Renal cortex interstitium (tissue), 11 donors: ENCODE measurements around the gene KCNJ6. TPM values are rescaled to one million over a fixed set of nuclear protein-coding genes. Genes with fewer than 3 reads are reported as not detected.
A peak's percentile ranks its signal among the peaks of the same experiment; 100 is the strongest.

Experiments
- DNase-seq, 11 donors: peaks; one replicate each; pipeline ENCODE4 v3.0.0-alpha.2; 2013; ENCODE audit warnings: low read depth in 9 of 11, low spot score in 4 of 11; ENCODE audit errors: extremely low read depth in 1 of 11
- polyA plus RNA-seq, 3 donors: library from polyadenylated mRNA; unstranded; fragments of 120-200 nt; gene quantifications; one replicate each; pipeline ENCODE4 v1.2.1, GENCODE V29; 2013; ENCODE audit not compliant: insufficient read length in 3 of 3

Gene KCNJ6
- polyA plus RNA-seq, 3 donors, result 0.26 to 0.29 (median 0.28) TPM

DNA sequence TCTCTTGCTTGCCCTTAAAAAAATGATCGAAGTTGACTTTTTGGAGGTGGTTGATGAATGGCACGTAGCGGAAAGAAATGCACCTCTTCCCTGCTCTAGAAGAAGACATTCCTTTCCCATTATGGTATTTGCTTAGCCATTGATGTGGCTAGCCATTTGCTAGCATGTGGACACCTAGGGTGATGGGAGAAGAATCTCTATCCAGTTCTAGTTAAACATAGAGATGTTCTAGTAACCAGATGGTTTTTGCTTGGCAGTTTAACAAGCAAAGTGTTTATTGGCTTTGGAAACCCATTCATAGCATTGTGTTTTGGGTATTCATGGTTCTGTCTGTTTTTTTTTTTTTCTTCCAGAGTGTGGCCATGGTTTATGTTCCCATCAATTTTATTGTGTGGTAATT, 78.9 kb downstream of the KCNJ6 start:
- DNase-seq, result no peak

DNA sequence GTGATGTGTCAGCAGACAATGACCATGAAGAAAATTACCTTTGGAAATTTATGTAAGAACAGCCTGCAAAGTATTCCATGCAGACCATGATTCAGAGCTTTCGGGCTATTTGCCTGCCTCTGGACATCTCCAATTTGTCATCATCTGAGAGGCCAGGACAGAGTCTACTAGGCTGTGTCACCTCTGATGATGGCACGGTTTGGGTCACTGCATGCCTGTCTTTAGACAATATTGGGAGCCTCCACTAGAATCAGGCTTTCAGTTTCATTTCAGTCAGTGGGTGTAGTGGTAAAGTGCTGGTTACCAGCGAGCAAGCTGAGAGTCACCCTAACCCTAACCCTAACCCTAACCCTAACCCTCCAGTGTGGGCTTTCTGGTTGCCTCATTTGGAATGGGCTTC, 80.8 kb downstream of the KCNJ6 start:
- no peak for DNase-seq

DNA sequence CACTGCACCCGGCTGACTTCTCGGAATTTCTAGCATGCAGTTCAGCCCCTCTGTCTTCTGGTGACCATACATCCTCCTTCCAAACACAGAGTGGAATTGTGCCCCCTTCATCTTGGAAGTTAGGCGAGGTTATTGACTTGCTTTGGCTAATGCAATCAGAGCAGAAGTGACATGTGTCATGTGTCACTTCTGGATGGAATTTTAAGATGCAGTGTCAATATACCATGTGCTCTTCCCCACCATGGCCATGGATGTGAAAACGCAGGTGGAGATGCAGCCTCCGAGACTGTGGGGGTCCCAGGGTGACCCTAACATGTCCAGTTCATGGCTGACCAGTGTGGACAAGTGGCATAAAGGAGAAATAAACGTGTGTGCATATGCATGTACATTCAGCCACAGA, 83.0 kb downstream of the KCNJ6 start:
- no peak for DNase-seq

DNA sequence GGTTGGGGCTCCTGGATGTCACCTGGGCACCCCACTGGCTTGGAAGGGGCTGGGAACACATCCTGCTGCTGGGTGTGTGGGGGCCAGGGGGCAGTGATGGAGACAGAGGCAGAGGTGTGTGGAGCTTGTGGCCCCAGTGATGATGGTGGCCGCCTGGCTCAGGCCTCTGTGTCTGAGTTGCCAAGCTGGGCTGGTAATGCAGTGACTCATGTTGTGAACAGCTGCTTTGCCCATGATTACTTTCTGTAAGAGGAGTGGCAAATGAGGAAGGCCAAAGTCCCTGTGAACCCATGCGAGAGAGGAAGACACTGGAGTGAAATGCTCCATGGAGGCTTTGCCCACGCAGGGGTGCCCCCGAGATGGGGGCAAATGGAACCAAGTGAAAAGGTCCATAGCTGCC, 86.8 kb downstream of the KCNJ6 start:
- no peak for DNase-seq

DNA sequence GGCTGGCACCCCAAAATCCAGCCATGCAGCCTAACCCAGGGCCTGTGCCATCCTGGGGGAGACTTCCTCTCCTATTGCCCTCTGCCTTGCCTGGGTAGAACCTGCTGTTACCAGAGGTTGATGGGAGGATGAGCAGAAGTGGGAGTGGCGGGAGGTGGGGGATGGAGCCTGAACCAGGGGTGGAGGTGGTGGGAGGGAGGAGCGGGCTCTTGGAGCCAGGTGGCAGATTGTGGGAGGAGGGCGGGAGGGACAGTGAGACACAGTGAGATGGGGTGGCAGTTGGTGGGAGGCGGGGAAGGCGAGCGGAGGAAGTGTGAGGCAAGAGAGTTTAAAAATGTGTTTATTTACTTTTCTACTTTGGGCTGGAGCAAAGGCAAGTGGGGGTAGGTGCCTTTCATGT, 87.3 kb downstream of the KCNJ6 start:
- DNase-seq, result peak in 4 of 11 donors; percentile 30 to 40 (median 36)

DNA sequence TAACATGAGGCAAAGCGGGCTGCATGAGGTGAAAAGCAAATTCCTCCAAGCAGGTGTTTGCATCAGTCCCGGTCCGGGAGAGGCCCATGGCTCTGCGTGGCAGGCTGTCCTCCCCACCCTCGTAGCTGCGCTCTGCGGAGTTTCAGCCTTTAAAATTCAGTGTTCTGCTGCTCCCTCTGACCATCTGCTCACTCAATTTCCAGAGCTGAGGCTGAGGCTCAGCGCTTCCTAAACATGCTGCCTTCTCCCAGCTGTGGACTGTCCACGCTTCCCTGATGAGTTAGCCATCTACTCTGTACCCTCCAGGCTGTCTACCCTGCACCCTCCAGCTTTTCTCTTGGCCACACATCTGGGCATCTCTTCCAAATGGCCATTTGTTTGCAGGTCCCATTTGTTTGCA, 87.7 kb downstream of the KCNJ6 start:
- DNase-seq, result peak in 1 of 11 donors; percentile 13

DNA sequence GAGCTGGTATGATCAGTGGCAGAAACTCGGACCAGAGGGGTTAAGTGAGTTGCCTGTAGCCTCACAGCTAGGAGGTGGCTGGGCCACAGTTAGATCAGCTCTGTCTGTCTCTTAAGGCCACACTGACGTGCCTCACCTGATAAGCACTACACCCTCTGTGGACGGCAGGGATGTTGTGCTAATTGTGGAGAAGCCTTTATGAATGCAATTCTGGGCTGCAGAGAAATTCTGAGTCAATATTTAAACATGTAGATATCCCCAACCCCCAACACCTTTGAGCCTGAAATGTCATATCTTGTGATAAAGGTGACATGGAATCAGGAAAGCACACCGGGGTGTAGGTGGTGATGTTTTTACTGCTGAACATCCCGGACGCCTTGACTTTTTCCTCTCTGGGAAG, 88.3 kb downstream of the KCNJ6 start:
- DNase-seq, result no peak

DNA sequence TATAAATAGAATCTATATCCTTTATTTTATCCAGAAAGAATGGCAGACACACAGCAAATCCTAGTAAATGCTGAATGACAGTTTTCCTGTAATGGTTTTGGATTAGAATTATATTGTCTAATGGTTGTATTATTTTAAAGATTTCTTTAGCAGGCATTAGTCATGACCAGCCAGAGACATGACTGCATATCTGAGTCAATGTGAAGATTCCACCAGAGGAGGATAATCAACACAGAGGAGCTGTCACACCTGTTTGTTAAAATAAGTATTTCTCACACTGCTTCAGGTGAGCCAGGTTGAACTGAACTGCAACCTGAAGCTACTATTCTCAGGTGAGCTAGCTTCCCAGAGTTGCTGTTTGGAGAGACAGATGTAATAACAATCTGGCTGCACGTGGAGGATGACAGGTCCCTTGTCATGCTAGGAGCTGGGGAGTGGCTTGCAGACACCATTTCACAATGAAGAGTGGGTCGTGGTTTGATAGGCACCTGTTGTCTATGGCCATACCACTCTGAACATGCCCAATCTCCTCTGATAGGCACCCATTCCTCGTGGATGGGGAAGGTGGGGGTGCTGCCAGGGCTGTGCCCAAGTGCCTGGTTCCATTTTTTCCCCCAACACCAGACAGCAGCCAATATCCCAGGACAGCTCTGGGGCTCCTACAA, 94.3 kb downstream of the KCNJ6 start:
- DNase-seq, result no peak

DNA sequence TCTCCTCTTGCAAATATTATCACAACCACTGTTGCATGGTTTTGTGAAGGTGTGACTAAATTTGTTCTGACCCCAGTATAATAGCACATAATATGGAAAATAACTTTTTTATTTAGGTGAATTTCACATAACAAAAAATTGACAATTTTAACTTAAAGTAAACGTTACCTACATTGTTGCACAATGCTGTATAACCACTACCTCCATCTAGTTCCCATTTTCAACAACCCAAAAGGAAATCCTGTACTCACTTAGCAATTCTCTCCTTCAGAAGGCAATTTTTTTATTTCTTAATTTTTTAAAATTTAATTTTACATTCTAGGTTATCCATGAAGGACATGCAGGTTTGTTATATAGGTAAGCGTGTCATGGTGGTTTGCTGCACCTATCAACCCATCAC, 95.2 kb downstream of the KCNJ6 start:
- DNase-seq, result no peak

DNA sequence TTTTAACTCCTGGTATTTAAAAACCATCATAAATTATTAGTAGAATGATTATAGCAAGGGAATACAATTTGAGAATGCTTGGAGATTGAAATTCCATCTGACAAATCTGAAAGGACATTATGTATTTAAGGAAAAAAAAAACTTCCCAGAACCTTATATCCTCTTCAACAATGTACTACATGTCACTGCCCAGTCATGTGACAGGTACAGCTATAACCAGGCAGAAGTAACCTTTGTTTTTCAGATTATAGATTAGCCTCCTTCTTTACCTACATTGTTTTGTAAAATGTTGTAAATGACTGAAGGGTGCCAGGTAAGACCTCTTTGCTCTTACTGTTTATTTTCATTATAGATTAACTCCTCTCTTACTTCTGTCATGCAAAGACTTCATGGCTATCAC, 96.9 kb downstream of the KCNJ6 start:
- no peak for DNase-seq

DNA sequence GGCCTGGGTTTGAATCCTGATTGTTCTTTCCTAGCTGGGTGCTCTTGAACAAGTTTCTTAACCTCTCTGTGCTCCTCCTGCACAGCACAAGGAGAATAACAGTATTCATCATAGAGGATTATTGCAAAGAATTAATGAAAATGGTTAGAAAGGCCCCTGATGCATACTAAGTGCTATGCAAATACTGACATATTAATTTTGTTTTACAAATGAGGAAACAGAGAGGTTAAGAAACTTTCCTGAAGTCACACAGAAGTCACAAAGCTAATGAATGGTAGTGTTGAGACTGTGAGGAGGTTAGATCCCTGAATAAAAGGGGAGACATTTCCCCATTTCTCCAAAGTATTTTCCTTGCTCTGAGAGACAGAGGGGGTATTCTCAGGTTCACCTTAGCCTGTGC, 99.0 kb downstream of the KCNJ6 start:
- no peak for DNase-seq

DNA sequence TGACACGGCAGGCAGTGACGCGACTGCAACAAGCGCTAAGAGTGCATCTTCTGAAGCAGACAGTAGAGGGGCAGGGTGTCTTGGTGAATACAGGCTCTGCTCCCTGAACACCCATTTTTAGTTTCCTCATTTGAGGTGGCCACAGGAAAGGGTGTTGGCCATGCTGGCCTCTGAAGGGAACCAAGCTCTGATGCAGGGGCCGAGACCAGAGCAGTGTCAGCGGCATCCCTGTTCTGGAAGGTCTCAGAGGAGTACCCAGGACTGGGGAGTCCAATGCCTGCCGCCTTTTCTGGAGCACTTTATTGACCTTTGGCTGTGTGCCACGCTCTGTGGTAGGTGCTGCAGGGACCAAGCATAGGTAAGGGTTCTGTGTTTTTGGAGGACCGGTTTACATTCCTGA, 100.4 kb downstream of the KCNJ6 start:
- DNase-seq, result no peak

DNA sequence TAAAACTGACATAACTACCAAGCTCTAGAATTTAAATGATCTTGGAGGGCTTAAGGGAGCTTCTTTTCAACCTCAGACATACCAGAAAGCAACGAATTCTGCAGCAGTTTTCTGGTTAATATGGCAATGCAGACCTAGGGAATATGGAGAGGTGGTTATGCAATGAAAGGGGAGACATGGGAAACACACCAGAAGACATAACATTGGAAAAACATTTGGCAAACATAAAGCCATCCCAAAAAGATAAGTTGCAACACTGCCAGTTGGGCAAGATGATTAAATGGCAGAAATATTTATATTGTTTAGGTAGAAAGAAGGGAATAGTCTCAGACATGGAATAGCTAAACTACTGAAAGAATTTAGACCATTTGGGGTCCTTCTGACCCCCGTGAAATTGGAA, 104.5 kb downstream of the KCNJ6 start:
- DNase-seq, result no peak

DNA sequence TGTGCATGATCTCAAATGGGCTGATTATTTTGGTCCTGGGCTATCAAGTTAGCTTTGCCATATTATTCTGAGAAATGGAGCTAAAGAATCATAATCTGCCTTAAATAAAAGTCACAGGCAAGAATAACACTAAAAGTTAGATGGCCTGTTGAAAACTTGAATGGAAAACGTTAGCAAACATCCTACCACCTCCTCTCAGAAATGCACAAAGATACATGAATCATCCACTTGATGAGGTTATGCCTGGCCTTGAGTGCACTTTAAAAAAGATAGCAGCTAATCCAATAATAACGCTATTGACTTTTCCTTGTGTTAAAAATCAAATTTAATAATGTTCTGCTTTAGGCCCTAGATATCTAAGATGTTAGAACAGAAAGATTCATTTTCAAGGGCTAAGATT, 108.0 kb downstream of the KCNJ6 start:
- DNase-seq, result no peak

DNA sequence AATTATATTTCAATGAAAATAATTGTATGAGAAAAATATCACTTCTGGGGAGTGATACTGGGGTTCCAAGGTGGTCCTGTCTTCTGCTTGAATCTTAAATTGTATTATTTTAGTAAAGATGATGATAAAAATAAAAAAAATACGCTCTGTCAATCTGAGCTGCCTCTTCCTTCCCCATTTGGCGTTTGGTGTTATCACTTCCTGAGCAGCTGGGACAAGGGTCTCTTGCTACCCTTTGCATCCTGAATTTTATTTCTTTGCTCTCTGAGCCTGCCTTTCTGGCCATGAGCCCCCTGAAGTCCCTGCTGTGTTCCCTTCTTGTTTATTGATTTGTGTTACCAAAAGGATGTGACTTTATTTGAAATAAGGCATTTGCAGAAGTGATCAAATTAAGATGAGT, 111.0 kb downstream of the KCNJ6 start:
- DNase-seq, result no peak

DNA sequence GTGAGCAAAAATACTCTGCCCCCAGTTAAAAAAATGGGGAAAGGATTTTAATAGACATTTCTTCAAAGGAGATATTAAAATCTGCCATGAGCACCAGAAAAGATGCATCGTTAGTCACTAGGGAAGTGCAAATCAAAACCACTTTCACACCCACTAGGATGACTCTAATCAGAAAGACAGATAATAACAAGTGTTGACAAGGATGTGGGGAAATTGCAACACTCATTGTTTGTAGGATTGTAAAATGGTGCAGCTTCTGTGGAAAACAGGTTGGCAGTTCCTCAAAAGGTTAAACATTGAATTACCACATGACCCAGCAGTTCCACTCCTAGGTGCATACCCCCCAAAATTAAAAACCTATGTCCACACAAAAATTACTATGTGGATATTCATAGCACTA, 112.3 kb downstream of the KCNJ6 start:
- DNase-seq, result no peak

DNA sequence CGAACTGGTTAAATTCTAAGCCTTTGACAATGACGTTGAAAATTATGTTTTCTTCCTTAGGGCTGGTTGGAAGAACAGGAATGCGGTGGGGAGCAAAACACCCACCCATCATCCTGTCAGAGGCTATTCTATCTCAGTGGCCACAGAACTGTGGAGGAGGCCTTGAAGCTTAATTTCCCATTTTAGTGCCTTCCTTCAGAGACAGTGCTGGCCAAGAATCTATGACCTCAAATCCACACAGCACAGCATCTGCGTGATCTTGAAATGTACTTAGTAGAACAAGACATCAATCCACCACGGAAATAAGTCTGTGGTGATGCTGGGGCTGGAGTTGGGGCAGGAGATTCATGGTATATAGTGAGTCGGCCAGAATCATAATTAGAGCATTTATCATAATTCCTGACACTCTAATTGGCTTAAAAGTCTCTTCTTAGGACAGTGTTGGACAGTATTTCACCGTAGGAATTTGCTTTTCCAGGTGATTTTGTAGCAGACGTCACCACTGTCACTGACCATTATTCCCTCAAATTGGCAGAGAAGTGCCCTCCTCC, 113.1 kb downstream of the KCNJ6 start:
- peak in 3 of 11 donors; percentile 13 to 25 (median 20) for DNase-seq

DNA sequence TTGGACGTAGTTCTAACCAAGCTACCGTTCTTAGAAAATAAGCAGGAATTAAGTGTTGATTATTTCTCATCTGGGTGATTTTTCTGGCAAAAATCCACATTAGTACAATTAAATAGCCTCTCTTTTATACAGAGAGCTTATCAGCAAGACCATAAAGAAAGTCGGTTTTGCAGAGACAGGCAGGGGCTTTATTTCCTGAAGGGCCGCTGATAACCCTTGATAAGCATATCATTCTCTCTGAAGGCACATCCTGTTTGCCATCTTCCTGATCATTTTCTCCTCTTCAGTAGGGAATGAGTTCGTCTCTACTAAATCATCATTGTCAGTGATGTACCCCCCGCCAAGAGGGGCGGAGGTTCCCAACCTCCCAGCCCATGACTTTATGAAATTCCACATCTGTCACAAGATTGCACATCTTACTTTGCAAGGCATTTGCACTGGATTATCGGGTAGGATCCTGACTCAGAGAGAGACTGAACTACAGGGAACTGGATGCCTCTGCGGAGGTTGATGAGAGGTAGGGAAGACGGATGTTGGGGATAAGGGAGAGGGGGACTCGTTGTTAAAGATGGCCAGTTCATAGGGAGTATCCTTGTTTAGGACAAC, 115.7 kb downstream of the KCNJ6 start:
- no peak for DNase-seq

DNA sequence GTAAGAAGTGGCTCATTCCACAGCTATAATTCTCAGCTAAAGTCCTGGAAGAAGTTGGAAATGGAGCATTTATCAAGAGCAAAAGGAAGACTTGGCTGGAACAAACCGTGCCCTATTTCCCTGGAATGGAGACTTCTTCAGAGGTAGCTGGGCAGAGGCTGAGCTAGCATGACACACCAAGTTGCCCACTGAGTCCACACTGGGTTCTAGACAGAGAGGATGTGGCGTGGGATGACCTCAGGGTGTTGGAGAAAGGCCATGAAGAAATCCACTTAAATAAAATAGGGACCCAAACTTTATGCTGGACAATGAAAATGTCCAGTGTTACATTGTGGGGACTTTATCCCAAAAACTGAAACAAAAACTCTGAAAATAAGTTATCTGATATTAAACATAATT, 116.2 kb downstream of the KCNJ6 start:
- no peak for DNase-seq

DNA sequence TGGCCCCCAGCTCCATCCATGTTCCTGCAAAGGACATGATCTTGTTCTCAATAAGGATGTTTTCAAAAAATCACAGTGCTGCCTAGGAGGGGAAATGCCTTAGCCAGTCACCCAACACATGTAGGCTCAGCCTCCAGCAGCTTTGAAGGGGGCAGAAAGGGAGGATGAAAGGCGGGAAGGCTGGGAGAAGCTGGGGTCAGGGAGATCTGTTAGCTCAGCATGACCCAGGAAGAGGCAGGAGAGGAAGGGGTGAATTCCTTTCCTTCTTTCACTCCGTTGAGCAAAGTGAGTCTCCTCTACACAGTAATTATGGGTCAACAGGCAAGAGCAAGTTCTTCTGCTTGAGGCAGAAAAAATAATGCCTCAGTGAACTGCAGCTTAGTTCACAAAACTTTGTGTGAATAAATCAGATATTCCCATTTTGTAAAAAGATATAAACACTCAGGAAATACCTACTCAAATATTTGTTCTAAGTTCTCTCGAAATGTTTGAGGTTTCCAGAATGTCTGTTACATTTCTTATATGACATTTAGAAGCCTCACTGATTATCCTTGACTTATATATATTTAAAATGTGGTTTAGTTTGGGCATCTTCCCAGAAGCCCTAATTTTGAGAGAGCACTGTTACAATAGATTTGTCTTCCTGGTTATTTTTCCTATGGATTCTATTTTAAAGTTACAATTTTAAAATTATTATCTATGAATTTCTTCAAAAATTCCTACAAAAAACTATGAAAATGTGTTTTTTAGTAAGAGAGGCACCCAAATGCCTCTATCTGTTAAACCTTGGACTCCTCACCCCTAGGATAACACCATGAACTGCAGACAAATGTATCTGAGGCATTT, 116.8 kb downstream of the KCNJ6 start:
- peak in 8 of 11 donors; percentile 7 to 46 (median 24) for DNase-seq
